ENCODE measurements around the gene NGRN.

Gene NGRN

DNA sequence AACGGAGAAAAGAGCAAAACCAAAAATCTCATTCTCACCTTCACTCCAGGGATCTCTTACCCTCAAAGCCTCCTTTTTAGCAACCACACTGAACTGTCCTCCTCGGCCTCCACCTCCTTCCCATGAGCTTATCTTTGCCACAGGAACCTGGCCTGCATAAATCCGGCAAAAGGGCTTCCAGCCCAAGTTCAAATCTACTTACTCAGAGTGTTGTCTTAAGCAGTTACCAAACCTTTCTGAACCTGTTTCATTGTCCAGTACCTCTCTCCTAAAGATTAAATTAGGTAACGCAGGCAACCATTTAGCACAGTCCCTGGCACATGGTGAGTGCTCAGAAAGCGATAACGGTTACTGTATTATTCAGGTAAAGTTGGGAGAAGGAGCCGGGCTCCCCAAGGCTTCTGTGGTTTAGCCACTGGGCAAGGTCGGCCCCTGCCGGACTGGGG, 32.5 kb upstream of the NGRN start:
- H3K4me3 ChIP-seq (ENCODE audit: low read depth, low read length) = peak overlapping the region; percentile 96
- no peak for DNase-seq (ENCODE audit: low read depth)
- no peak for TF ChIP-seq POLR2A (IDR thresholded peaks at IDR 0.05; ENCODE audit: extremely low read depth, insufficient read length)
- no peak for TF ChIP-seq MAX (IDR thresholded peaks at IDR 0.05; ENCODE audit: low read depth, low read length)
- TF ChIP-seq CTCF (IDR thresholded peaks at IDR 0.05; ENCODE audit: low read depth, low read length) = peak; percentile 21
- TF ChIP-seq MYC (IDR thresholded peaks at IDR 0.05; ENCODE audit: low read depth, low read length) = no peak; the same call in 1 of the 2 replicates

GRCh38 chr15:90233387-90234095, 31.9 kb upstream of the NGRN start, which contains the start of gene CIB1:
Gene CIB1, minus strand, starts transcription at chr15:90233941. Its CDS starts 56 bp downstream, at chr15:90233885.
- H3K4me3 ChIP-seq (ENCODE audit: low read depth, low read length) = peak within 1 kb of the TSS; percentile 96
- peak; percentile 74 for TF ChIP-seq POLR2A (IDR thresholded peaks at IDR 0.05; ENCODE audit: extremely low read depth, insufficient read length)
- no peak for TF ChIP-seq CTCF (IDR thresholded peaks at IDR 0.05; ENCODE audit: low read depth, low read length)
- TF ChIP-seq MYC (IDR thresholded peaks at IDR 0.05; ENCODE audit: low read depth, low read length) = peak; percentile 69
- TF ChIP-seq MAX (IDR thresholded peaks at IDR 0.05; ENCODE audit: low read depth, low read length) = peak; percentile 45; the same call in 1 of the 2 replicates

DNA sequence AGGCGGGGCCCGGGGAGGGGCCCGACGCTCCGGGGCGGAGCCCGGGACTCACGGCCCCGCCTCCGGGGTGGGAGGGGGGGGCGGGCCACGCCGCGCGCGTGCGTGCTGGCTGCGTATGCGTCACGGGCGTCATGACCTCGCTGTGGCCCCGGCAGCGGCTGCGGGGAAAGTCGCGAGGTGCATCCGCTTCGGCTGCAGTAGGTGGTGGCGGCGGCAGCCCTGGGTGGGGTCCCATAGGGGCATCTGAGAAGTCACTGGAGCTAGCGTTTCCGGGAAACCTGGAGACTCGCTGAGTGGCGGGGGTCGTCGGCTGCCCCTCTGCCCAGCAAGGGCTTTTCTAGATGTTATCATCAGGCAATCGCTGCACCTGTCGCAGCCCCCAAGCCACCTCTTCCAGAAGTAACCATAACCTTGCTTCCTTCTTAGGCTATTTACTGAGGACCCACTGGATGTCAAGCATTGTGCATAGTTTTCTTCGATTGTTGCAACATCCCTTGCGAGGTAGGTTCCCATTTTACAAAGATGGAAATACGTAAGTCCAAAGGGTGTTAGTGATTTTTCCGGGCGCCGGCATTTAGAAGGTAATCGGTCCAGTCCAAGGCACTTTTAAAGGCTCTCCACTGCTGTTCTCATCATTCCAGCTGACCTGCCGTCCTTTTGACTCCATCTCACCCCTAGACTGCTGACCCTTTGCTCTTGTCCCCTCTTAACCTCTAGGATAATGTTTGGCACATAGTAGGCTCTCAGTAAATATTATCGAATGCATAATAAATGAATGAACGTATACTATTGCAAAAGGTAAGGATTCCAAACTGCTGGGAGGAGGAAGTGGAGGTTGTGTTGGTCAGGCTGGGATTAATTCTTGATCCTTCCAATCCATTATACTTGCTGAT, 31.1 kb upstream of the NGRN start, which contains the start of gene GDPGP1:
GDPGP1 (plus strand) TSS at position 114 of the 893 bp plus-strand sequence. CDS start 6,700 bp downstream, outside the sequence.
- TF ChIP-seq CTCF (IDR thresholded peaks at IDR 0.05; ENCODE audit: low read depth, low read length) (no peak), POLR2A (IDR thresholded peaks at IDR 0.05; ENCODE audit: extremely low read depth, insufficient read length) (peak; percentile 62), MYC (IDR thresholded peaks at IDR 0.05; ENCODE audit: low read depth, low read length) (peak; percentile 19), MAX (IDR thresholded peaks at IDR 0.05; ENCODE audit: low read depth, low read length) (peak; percentile 57; the same call in 1 of the 2 replicates)
- DNase-seq (ENCODE audit: low read depth) = no peak
- peak within 1 kb of the TSS; percentile 96 for H3K4me3 ChIP-seq (ENCODE audit: low read depth, low read length)

More at GRCh38 chr15:90233387-90234095, 31.9 kb upstream of the NGRN start, which contains the start of gene CIB1:
- DNase-seq (ENCODE audit: low read depth) = peak; percentile 99

GRCh38 chr15:90239371-90239770, 26.1 kb upstream of the NGRN start:
- no peak overlapping the region for H3K4me3 ChIP-seq (ENCODE audit: low read depth, low read length)
- DNase-seq (ENCODE audit: low read depth) = peak; percentile 24
- TF ChIP-seq POLR2A (IDR thresholded peaks at IDR 0.05; ENCODE audit: extremely low read depth, insufficient read length) = no peak
- no peak for TF ChIP-seq CTCF (IDR thresholded peaks at IDR 0.05; ENCODE audit: low read depth, low read length)
- no peak for TF ChIP-seq MAX (IDR thresholded peaks at IDR 0.05; ENCODE audit: low read depth, low read length)
- no peak for TF ChIP-seq MYC (IDR thresholded peaks at IDR 0.05; ENCODE audit: low read depth, low read length)

GRCh38 chr15:90240856-90241255, 24.6 kb upstream of the NGRN start:
- no peak for DNase-seq (ENCODE audit: low read depth)
- TF ChIP-seq POLR2A (IDR thresholded peaks at IDR 0.05; ENCODE audit: extremely low read depth, insufficient read length) (no peak), MAX (IDR thresholded peaks at IDR 0.05; ENCODE audit: low read depth, low read length) (no peak), CTCF (IDR thresholded peaks at IDR 0.05; ENCODE audit: low read depth, low read length) (no peak), MYC (IDR thresholded peaks at IDR 0.05; ENCODE audit: low read depth, low read length) (no peak)
- H3K4me3 ChIP-seq (ENCODE audit: low read depth, low read length) = no peak overlapping the region

All from NB4 (cell line).